SK-N-SH treated with all-trans-retinoic acid at 6 μM for 48 hours (cell line): Measurements from ENCODE around the gene ZAP70.

Source experiments
- CSDC2 ChIP-seq: fragments of 250-450 bp; sonication (Bioruptor Pico); IDR thresholded peaks from 2 replicates; pipeline ENCODE4 v1.5.0; 2020; ENCODE audit warnings: mild to moderate bottlenecking, moderate library complexity
- CSRNP3 ChIP-seq: fragments of 250-450 bp; sonication (Bioruptor Pico); IDR thresholded peaks from 2 replicates; pipeline ENCODE4 v1.5.1; 2021; ENCODE audit warnings: mild to moderate bottlenecking, moderate library complexity
- PPARA ChIP-seq: fragments of 250-450 bp; sonication (Bioruptor Pico); IDR thresholded peaks from 2 replicates; pipeline ENCODE4 v1.5.0; 2020; ENCODE audit warnings: mild to moderate bottlenecking, borderline replicate concordance

- TF ChIP-seq CSDC2 (CRISPR knock-in tag) (no peak), PPARA (no peak), CSRNP3 (CRISPR knock-in tag) (no peak)
These were observed 5.9 kb upstream of the ZAP70 start for GRCh38 chr2:97707362-97708047.
